ENCODE data around the gene ROS1.

GRCh38 chr6:117465691-117466090 is 39.9 kb upstream of the ROS1 start:
- TF ChIP-seq, protein P1, sequence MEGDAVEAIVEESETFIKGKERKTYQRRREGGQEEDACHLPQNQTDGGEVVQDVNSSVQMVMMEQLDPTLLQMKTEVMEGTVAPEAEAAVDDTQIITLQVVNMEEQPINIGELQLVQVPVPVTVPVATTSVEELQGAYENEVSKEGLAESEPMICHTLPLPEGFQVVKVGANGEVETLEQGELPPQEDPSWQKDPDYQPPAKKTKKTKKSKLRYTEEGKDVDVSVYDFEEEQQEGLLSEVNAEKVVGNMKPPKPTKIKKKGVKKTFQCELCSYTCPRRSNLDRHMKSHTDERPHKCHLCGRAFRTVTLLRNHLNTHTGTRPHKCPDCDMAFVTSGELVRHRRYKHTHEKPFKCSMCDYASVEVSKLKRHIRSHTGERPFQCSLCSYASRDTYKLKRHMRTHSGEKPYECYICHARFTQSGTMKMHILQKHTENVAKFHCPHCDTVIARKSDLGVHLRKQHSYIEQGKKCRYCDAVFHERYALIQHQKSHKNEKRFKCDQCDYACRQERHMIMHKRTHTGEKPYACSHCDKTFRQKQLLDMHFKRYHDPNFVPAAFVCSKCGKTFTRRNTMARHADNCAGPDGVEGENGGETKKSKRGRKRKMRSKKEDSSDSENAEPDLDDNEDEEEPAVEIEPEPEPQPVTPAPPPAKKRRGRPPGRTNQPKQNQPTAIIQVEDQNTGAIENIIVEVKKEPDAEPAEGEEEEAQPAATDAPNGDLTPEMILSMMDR (IDR thresholded peaks at IDR 0.05), result no peak
- no peak for TF ChIP-seq POLR2A (IDR thresholded peaks at IDR 0.05)
